Sigmoid colon (tissue), 3 donors: ENCODE data around the gene COMMD10.

ENCODE experiments used
- POLR2A ChIP-seq, 2 donors: fragments of 450-650 bp; IDR thresholded peaks; one replicate each; pipeline ENCODE4 v1.6.1; 2016; ENCODE audit warnings: antibody characterized with exemption in 2 of 2, mild to moderate bottlenecking in 2 of 2, moderate library complexity in 2 of 2
- TF ChIP-seq, protein P1 (sequence below), 4 experiments: fragments of 450-650 bp in 3 of 4; fragments of 200-600 bp in 1 of 4; IDR thresholded peaks; one replicate each; pipeline ENCODE4 v1.5.1; 2016 to 2019; ENCODE audit warnings: antibody characterized with exemption in 4 of 4, mild to moderate bottlenecking in 3 of 4, moderate library complexity in 2 of 4

DNA sequence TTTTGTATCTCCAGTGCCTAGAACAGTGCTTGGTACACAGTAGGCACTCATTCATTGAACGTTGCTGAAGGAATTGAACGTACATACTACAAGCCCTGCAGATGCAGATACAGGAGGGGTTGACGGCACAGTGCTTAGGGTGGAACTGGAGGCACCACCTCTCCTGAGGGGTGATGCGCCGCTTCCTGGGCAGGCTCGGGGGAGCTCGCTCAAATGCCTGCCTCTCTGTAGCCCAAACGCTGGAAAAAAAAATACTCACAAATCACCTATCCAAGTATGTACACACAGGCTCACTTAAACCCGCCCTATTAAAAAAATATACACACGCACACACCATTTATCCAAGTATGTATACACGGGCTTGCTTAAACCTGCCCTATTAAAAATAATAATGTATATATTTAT is 536 bp upstream of the COMMD10 start:
- no peak for TF ChIP-seq POLR2A (IDR thresholded peaks at IDR 0.05)
- TF ChIP-seq, protein P1, sequence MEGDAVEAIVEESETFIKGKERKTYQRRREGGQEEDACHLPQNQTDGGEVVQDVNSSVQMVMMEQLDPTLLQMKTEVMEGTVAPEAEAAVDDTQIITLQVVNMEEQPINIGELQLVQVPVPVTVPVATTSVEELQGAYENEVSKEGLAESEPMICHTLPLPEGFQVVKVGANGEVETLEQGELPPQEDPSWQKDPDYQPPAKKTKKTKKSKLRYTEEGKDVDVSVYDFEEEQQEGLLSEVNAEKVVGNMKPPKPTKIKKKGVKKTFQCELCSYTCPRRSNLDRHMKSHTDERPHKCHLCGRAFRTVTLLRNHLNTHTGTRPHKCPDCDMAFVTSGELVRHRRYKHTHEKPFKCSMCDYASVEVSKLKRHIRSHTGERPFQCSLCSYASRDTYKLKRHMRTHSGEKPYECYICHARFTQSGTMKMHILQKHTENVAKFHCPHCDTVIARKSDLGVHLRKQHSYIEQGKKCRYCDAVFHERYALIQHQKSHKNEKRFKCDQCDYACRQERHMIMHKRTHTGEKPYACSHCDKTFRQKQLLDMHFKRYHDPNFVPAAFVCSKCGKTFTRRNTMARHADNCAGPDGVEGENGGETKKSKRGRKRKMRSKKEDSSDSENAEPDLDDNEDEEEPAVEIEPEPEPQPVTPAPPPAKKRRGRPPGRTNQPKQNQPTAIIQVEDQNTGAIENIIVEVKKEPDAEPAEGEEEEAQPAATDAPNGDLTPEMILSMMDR (IDR thresholded peaks at IDR 0.05), result no peak
